ENCODE results near the gene TAS2R39.

DNA sequence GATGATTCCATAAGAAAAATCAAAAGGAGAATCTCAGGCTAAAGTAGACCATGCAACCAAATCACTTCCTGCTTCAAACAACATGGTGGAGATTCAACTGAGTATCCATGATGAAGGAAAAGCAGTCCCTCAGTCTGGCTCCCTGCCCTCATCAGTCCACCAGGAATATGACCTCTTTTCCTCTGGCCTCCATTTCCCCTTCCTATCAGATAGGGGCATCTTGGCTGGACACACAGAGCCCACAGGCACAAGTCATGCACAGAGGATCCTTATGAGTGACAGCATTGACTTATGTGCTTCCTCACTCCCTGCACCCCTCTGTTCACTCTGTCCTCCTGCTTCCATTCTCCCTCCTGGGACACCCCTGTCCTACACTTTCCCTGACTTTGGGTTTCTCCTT is 34.6 kb upstream of the TAS2R39 start:
- no peak for TF ChIP-seq POLR2A (IDR thresholded peaks at IDR 0.05)
- TF ChIP-seq, protein P1, sequence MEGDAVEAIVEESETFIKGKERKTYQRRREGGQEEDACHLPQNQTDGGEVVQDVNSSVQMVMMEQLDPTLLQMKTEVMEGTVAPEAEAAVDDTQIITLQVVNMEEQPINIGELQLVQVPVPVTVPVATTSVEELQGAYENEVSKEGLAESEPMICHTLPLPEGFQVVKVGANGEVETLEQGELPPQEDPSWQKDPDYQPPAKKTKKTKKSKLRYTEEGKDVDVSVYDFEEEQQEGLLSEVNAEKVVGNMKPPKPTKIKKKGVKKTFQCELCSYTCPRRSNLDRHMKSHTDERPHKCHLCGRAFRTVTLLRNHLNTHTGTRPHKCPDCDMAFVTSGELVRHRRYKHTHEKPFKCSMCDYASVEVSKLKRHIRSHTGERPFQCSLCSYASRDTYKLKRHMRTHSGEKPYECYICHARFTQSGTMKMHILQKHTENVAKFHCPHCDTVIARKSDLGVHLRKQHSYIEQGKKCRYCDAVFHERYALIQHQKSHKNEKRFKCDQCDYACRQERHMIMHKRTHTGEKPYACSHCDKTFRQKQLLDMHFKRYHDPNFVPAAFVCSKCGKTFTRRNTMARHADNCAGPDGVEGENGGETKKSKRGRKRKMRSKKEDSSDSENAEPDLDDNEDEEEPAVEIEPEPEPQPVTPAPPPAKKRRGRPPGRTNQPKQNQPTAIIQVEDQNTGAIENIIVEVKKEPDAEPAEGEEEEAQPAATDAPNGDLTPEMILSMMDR (IDR thresholded peaks at IDR 0.05 in 8 of 11, conservative IDR thresholded peaks at IDR 0.05 in 3 of 11) = no peak
